GM06990 (cell line): ENCODE data around the gene SLC25A13.
"Not testable (repeated sequence)": the region's sequence is repeated elsewhere in the genome, so short reads cannot be mapped to it uniquely, and the experiment has no call there.

Source experiments
- DNase-seq: peaks from one replicate; pipeline ENCODE4 v3.0.0-alpha.2; 2011; ENCODE audit not compliant: insufficient read length; ENCODE audit errors: extremely low read depth
- H3K27me3 ChIP-seq: replicated peaks from 2 replicates; pipeline ENCODE4 v1.6.0; 2011; ENCODE audit warnings: low read length; ENCODE audit not compliant: control insufficient read depth, insufficient read depth
- H3K36me3 ChIP-seq: 2 replicates; pipeline ENCODE4 v1.5.1; 2011; ENCODE audit warnings: low read length; ENCODE audit not compliant: control insufficient read depth, insufficient read depth
- H3K4me3 ChIP-seq: replicated peaks from 2 replicates; pipeline ENCODE4 v1.5.1; 2011; ENCODE audit warnings: low read depth, mild to moderate bottlenecking, control low read depth, low read length
- TF ChIP-seq, protein P1 (sequence below): IDR thresholded peaks from 2 replicates; pipeline ENCODE4 v1.5.1; 2011; ENCODE audit warnings: low read length, control low read depth, mild to moderate bottlenecking, inconsistent platforms; ENCODE audit not compliant: insufficient read depth, poor library complexity, severe bottlenecking

SLC25A13 gene

GRCh38 chr7:96169439-96169838 lies 152.5 kb downstream of the SLC25A13 start:
- Histone ChIP-seq H3K27me3 (no peaks in the 10 kb centered on the region), H3K36me3 (no peaks in the 10 kb centered on the region; the same call in none of the 2 replicates), H3K4me3 (no peak overlapping the region)
- TF ChIP-seq, protein P1, sequence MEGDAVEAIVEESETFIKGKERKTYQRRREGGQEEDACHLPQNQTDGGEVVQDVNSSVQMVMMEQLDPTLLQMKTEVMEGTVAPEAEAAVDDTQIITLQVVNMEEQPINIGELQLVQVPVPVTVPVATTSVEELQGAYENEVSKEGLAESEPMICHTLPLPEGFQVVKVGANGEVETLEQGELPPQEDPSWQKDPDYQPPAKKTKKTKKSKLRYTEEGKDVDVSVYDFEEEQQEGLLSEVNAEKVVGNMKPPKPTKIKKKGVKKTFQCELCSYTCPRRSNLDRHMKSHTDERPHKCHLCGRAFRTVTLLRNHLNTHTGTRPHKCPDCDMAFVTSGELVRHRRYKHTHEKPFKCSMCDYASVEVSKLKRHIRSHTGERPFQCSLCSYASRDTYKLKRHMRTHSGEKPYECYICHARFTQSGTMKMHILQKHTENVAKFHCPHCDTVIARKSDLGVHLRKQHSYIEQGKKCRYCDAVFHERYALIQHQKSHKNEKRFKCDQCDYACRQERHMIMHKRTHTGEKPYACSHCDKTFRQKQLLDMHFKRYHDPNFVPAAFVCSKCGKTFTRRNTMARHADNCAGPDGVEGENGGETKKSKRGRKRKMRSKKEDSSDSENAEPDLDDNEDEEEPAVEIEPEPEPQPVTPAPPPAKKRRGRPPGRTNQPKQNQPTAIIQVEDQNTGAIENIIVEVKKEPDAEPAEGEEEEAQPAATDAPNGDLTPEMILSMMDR, result no peak
- no peak for DNase-seq

GRCh38 chr7:96167424-96167823 lies 154.5 kb downstream of the SLC25A13 start:
- H3K36me3 ChIP-seq, result no peaks in the 10 kb centered on the region; the same call in 1 of the 2 replicates

GRCh38 chr7:96161897-96162296 lies 160.0 kb downstream of the SLC25A13 start:
- Histone ChIP-seq H3K36me3 (peaks cover 2% of the 10 kb centered on the region), H3K4me3 (no peak overlapping the region), H3K27me3 (no peaks in the 10 kb centered on the region)
- no peak for DNase-seq
- TF ChIP-seq, protein P1, result no peak

More at GRCh38 chr7:96167424-96167823, 154.5 kb downstream of the SLC25A13 start:
- TF ChIP-seq, protein P1, result no peak
- Histone ChIP-seq H3K27me3 (no peaks in the 10 kb centered on the region), H3K4me3 (no peak overlapping the region)
- no peak for DNase-seq

DNA sequence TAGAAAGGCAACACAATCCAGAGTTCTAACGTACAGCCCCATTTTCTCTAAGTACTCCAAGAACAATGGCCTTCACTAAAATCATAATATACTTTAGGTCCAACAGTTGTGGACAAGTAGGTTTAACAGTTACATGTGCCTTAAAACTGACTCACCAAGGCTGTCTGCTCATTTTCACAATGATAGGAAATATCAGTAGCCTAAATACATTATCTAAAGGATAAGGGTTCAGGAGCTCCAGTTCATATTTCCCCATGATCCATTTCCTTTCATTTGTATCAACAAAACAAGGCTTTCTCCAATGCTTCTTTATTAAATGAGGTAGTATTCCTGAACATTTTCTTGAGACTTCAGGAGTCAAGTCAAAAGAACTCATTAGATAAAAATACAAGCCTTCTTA lies 164.0 kb downstream of the SLC25A13 start:
- no peak overlapping the region for H3K4me3 ChIP-seq
- TF ChIP-seq, protein P1, result no peak
- peaks cover 2% of the 10 kb centered on the region for H3K36me3 ChIP-seq
- H3K27me3 ChIP-seq, result no peaks in the 10 kb centered on the region
- no peak for DNase-seq

DNA sequence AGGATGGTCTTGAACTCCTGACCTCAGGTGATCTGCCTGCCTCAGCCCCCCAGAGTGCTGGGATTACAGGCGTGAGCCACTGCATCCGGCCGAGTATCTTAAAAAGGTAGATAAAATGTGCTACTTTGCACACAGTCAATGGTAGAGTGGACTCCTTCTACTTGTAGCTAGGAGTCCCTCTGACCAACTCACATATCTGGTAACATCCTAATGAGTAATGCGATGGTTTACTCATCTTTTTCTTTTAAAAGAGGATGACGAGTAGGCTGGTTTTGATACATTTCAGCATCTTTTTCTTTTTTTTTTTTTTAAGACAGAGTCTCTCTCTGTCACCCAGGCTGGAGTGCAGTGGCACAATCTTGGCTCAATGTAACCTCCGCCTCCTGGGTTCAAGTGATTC lies 167.4 kb downstream of the SLC25A13 start:
- not testable (repeated sequence) for H3K4me3 ChIP-seq, DNase-seq, H3K27me3 ChIP-seq, H3K36me3 ChIP-seq

DNA sequence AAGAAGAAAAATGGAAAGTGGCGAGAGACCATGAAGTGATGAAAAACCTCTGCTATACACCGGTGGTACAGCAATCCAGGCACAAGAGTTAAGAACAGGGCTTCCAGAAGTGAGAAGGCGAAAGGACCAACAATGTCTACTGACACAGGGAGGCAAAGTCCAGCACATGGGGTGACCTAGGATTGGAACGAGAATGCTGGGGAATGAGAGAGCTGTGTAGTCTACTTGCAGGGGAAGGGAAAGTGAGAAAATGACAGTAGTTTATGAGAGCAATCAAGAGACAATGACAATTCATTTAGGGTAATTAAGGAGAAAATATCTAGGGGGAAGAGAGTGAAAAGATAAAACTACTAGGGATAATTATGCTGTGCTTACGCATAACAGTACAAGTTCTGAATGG lies 169.2 kb downstream of the SLC25A13 start:
- TF ChIP-seq, protein P1, result no peak
- DNase-seq, result no peak
- no peak overlapping the region for H3K4me3 ChIP-seq

More for the DNA sequence above, 169.2 kb downstream of the SLC25A13 start:
- Histone ChIP-seq H3K36me3 (no peaks in the 10 kb centered on the region; the same call in 1 of the 2 replicates), H3K27me3 (no peaks in the 10 kb centered on the region)
